ENCODE results near the gene FGA. TPM values are rescaled to one million over a fixed set of nuclear protein-coding genes. Genes with fewer than 3 reads are reported as not detected.
"Not testable (repeated sequence)": the region's sequence is repeated elsewhere in the genome, so short reads cannot be mapped to it uniquely, and the experiment has no call there.

FGA gene
- total and polyA plus RNA-seq, 7 donors: 0.38 TPM; not detected in 6

- 93 to 95% methylated on average over 6 of the region's 6 CpGs for WGBS, 2 donors
- TF ChIP-seq EP300 (IDR thresholded peaks at IDR 0.05) (no peak), POLR2A (IDR thresholded peaks at IDR 0.05) (no peak), POLR2AphosphoS5 (IDR thresholded peaks at IDR 0.05) (no peak), CTCF (IDR thresholded peaks at IDR 0.05) (no peak)
- no peaks in the 10 kb centered on the region for H3K4me1 ChIP-seq
- no peaks in the 10 kb centered on the region for H3K36me3 ChIP-seq
- no peaks in the 10 kb centered on the region for H3K27me3 ChIP-seq
- DNase-seq: no peak
- no peak overlapping the region for H3K27ac ChIP-seq
- H3K4me3 ChIP-seq: no peak overlapping the region
- intact Hi-C loops (cut with DNase I): no loop called here
- no peaks in the 10 kb centered on the region for H3K9me3 ChIP-seq
Measured at GRCh38 chr4:154603033-154603943, 12.7 kb upstream of the FGA start.

DNA sequence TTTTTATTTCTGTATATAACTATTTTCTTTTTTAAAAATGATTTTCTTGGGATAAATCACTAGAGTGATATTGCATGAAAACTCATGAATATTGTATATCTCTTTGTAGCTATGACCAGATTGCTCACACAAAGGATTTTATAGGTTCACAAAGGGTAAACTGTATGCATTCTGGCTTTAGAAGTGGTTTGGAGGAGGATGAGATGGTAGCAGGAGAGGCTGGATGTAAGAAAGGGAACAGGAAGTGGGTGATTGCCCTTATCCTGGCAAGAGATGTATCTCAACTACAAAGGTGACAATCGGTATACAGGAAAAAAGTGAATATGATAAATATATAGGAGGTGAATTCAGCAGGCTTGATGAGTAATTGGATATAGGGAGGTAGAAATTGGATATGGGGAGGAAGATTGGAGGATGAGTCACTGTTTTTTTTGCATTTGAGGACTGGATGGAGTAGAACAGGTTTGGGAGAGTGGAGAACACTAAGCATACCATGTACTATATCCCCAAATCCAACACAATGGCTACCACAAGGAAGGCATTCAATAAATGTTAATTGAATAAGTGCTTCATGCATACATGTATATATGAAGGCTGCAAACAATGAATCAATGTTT lies 12.0 kb upstream of the FGA start:
- H3K27ac ChIP-seq: no peak overlapping the region
- H3K4me3 ChIP-seq: no peak overlapping the region
- H3K4me1 ChIP-seq: no peaks in the 10 kb centered on the region
- DNase-seq: no peak
- TF ChIP-seq POLR2AphosphoS5 (IDR thresholded peaks at IDR 0.05) (no peak), POLR2A (IDR thresholded peaks at IDR 0.05) (no peak), CTCF (IDR thresholded peaks at IDR 0.05) (no peak), EP300 (IDR thresholded peaks at IDR 0.05) (no peak)
- no peaks in the 10 kb centered on the region for H3K36me3 ChIP-seq
- H3K27me3 ChIP-seq: no peaks in the 10 kb centered on the region
- intact Hi-C loops (cut with DNase I): no loop called here
- H3K9me3 ChIP-seq: no peaks in the 10 kb centered on the region
- WGBS, 2 donors: 53 to 65% methylated on average over 1 of the region's 1 CpG

DNA sequence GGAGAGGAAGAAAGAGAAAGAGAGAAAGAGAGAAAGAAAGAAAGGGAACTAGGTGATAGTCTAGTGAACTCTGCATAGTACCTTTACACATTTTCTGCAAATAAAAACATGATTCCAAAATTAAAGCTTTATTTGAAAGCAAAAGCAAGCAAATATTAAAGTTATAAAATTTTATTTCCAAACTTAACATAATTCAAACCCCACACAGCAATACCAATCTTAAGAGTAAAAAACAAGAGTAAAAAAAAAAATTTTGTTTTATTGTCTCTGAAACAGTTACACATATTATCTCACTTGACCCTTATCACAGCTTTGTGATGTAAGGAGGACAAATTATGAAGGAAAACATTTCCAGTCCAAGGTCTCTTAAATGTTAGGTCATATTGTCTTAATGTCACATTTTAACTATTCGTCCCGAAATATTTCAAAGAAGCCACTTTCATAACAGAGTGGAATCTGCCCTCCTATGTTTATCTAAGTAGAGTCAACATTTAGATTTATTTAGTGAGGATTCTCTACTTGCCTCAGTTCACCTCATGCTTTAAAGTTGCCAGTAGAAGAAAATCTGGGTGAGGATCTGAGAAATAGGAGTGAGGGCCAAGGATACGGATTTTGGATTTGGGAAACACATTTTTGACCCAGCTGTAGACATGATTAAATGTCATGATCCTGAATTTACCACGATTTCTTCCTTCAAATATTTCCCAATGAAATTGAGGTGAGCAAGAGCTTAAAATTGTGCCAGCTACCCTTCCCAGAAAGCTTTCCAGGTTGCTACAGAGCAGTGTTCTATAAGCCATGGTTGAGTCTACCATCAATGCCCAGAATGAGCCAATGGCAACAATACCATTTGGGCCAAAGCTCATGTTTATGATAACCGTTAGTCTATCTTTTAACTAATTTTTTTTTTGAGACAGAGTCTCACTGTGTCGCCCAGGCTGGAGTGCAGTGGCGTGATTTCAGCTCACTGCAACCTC lies 7.5 kb upstream of the FGA start:
- Histone ChIP-seq H3K4me3 (no peak overlapping the region), H3K27ac (no peak overlapping the region), H3K4me1 (no peaks in the 10 kb centered on the region), H3K36me3 (no peaks in the 10 kb centered on the region), H3K27me3 (no peaks in the 10 kb centered on the region), H3K9me3 (no peaks in the 10 kb centered on the region)
- WGBS, 2 donors: 65 to 79% methylated on average over 7 of the region's 7 CpGs
- no peak for DNase-seq
- TF ChIP-seq EP300 (IDR thresholded peaks at IDR 0.05) (no peak), CTCF (IDR thresholded peaks at IDR 0.05) (no peak), POLR2A (IDR thresholded peaks at IDR 0.05) (no peak), POLR2AphosphoS5 (IDR thresholded peaks at IDR 0.05) (no peak)
- intact Hi-C loops (cut with DNase I): no loop called here

GRCh38 chr4:154597281-154597680 lies 6.7 kb upstream of the FGA start:
- H3K9me3 ChIP-seq; H3K27ac ChIP-seq; H3K27me3 ChIP-seq; H3K4me3 ChIP-seq; DNase-seq; intact Hi-C loops (cut with DNase I); H3K36me3 ChIP-seq; H3K4me1 ChIP-seq: not testable (repeated sequence)
- WGBS, 2 donors: 91 to 94% methylated on average over 11 of the region's 11 CpGs

DNA sequence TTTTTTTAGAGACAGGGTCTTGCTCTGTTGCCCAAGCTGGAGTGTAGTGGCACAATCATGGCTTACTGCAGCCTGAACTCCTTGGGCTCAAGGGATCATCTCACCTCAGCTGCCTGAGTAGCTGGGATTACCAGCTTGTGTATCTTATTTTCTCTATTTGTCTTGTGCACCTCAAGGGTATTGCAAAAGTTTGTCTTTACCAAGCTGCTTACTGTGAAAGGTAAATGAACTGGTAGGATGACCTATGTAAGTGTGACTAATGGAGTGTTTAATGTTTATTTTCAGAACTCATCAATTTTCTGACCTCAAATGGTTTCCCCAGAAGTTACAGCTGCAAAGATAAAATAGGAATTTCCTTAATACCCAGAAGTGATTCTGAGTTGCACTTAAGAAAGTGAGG lies 5.3 kb upstream of the FGA start:
- Histone ChIP-seq H3K9me3 (no peaks in the 10 kb centered on the region), H3K4me3 (no peak overlapping the region), H3K36me3 (no peaks in the 10 kb centered on the region), H3K27ac (no peak overlapping the region), H3K4me1 (no peaks in the 10 kb centered on the region), H3K27me3 (no peaks in the 10 kb centered on the region)
- TF ChIP-seq POLR2A (IDR thresholded peaks at IDR 0.05) (no peak), CTCF (IDR thresholded peaks at IDR 0.05) (no peak), EP300 (IDR thresholded peaks at IDR 0.05) (no peak), POLR2AphosphoS5 (IDR thresholded peaks at IDR 0.05) (no peak)
- no peak for DNase-seq
- intact Hi-C loops (cut with DNase I): no loop called here

DNA sequence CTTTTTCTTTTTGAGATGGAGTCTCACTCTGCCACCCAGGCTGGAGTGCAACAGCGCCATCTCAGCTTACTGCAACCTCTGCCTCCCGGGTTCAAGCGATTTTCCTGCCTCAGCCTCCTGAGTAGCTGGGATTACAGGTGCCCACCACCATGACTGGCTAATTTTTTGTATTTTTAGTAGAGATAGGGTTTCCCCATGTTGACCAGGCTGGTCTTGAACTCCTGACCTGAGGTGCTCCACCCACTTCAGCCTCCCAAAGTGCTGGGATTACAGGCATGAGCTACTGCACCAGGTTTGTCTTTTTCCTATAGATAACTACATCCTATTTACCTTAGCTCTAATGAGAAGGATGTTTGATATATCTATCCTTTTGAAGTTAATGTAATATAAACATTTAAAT lies 3.8 kb upstream of the FGA start:
- 92 to 95% methylated on average over 3 of the region's 3 CpGs for WGBS, 2 donors
- H3K27me3 ChIP-seq; intact Hi-C loops (cut with DNase I); H3K27ac ChIP-seq; H3K9me3 ChIP-seq; H3K4me3 ChIP-seq; H3K4me1 ChIP-seq; H3K36me3 ChIP-seq; DNase-seq: not testable (repeated sequence)
